K562 (cell line): ENCODE measurements around the gene KCNJ14. TPM values are rescaled to one million over a fixed set of nuclear protein-coding genes. Genes with fewer than 3 reads are reported as not detected.
A peak's percentile ranks its signal among the peaks of the same experiment; 100 is the strongest.

Experiments
- ARHGAP35 ChIP-seq: fragments of 450-650 bp; IDR thresholded peaks from 2 replicates; pipeline ENCODE4 v1.6.1; 2018; ENCODE audit not compliant: partially characterized antibody
- GTF2F1 ChIP-seq: IDR thresholded peaks from 2 replicates; pipeline ENCODE4 v1.6.1; 2011; ENCODE audit warnings: low read depth, low read length, improper control_type of control experiment
- HDAC1 ChIP-seq, 2 experiments: fragments of 450-650 bp; IDR thresholded peaks; 2 replicates each; pipeline ENCODE4 v1.6.1; 2016 to 2017; ENCODE audit warnings: inconsistent platforms in 1 of 2, mild to moderate bottlenecking in 1 of 2, moderate library complexity in 1 of 2
- HOXB6 ChIP-seq: fragments of 250-450 bp; sonication (Bioruptor Pico); IDR thresholded peaks from 2 replicates; pipeline ENCODE4 v1.5.1; 2022; ENCODE audit warnings: mild to moderate bottlenecking, borderline replicate concordance
- IFI16 ChIP-seq: fragments of 250-450 bp; sonication (Bioruptor Pico); IDR thresholded peaks from 2 replicates; pipeline ENCODE4 v2.1.2; 2022; ENCODE audit warnings: mild to moderate bottlenecking, inconsistent platforms
- KDM5B ChIP-seq: fragments of 200-600 bp; sonication (generic); IDR thresholded peaks from 2 replicates; pipeline ENCODE4 v1.6.1; 2012; ENCODE audit warnings: low read depth, mild to moderate bottlenecking, moderate library complexity, low read length, control low read depth, inconsistent platforms; ENCODE audit not compliant: insufficient replicate concordance
- NR4A1 ChIP-seq, 2 experiments: fragments of 250-450 bp in 1 of 2; fragments of 450-650 bp in 1 of 2; sonication (Bioruptor Pico) in 1 of 2; IDR thresholded peaks; 2 replicates each; pipeline versions ENCODE4 v1.4.0 to v1.6.1; 2016 to 2020; ENCODE audit warnings: mild to moderate bottlenecking in 2 of 2, missing compliant biosample characterization in 1 of 2, missing genetic modification characterization in 1 of 2, moderate library complexity in 1 of 2
- PCBP2 ChIP-seq: fragments of 200-400 bp; formaldehyde crosslinking; IDR thresholded peaks from 2 replicates; pipeline ENCODE4 v1.6.1; 2018; ENCODE audit warnings: low read length, low read depth, mild to moderate bottlenecking, moderate library complexity; ENCODE audit not compliant: poor library complexity, severe bottlenecking
- PHF8 ChIP-seq: fragments of 200-600 bp; sonication (generic); IDR thresholded peaks from 2 replicates; pipeline ENCODE4 v1.6.1; 2012; ENCODE audit warnings: mixed run types, mild to moderate bottlenecking, inconsistent platforms, low read length, moderate library complexity, borderline replicate concordance
- RBM14 ChIP-seq: fragments of 200-400 bp; formaldehyde crosslinking; IDR thresholded peaks from 2 replicates; pipeline ENCODE4 v1.6.1; 2018; ENCODE audit warnings: low read depth, mild to moderate bottlenecking, low read length, moderate library complexity, borderline replicate concordance; ENCODE audit not compliant: insufficient read depth
- SMARCA5 ChIP-seq: fragments of 450-650 bp; IDR thresholded peaks from 2 replicates; pipeline ENCODE4 v1.6.1; 2016
- SMARCB1 ChIP-seq: IDR thresholded peaks from 2 replicates; pipeline ENCODE4 v1.6.1; 2011; ENCODE audit warnings: improper control_type of control experiment, low read depth; ENCODE audit not compliant: insufficient read length
- USF2 ChIP-seq: sonication (generic); formaldehyde crosslinking; IDR thresholded peaks from 2 replicates; pipeline ENCODE4 v1.5.0; 2020; ENCODE audit warnings: missing genetic modification reagents
- YY1 ChIP-seq, 3 experiments: IDR thresholded peaks; 2 replicates each; pipeline ENCODE4 v1.6.1; 2011; ENCODE audit warnings: low read length in 2 of 3, mild to moderate bottlenecking in 2 of 3, moderate library complexity in 2 of 3, borderline replicate concordance in 1 of 3, control low read depth in 1 of 3, low read depth in 1 of 3; ENCODE audit not compliant: insufficient read depth in 3 of 3, insufficient replicate concordance in 2 of 3, control insufficient read depth in 1 of 3, insufficient read length in 1 of 3; ENCODE audit errors: extremely low read depth in 1 of 3
- ZKSCAN1 ChIP-seq: fragments of 150-350 bp; IDR thresholded peaks from 2 replicates; pipeline ENCODE4 v1.6.1; 2016; ENCODE audit warnings: low read depth, low read length
- ZNF175 ChIP-seq: fragments of 200-800 bp; sonication (Bioruptor generic); IDR thresholded peaks from 2 replicates; pipeline ENCODE4 v1.6.1; 2016; ENCODE audit warnings: low read depth, mild to moderate bottlenecking, missing genetic modification characterization, missing compliant biosample characterization
- ZNF668 ChIP-seq: fragments of 250-450 bp; sonication (Bioruptor Pico); IDR thresholded peaks from 2 replicates; pipeline ENCODE4 v1.8.0; 2022; ENCODE audit warnings: mild to moderate bottlenecking, inconsistent platforms
- polyA plus RNA-seq, 8 experiments: library from polyadenylated mRNA; depleted of rRNA in 4 of 8; stranded (reverse) in 5 of 8; unstranded in 3 of 8; fragments of >200 nt; fragmentation: Nextera tagmentation in 2 of 8; fragmentation: Illumina TruSeq in 1 of 8; extraction: Ambion mirVana in 2 of 8; extraction: Trizol in 1 of 8; gene quantifications; 2 replicates each; pipeline versions ENCODE4 v1.2.1 to v1.2.3, GENCODE V29; 2011 to 2014; ENCODE audit warnings: inconsistent platforms in 1 of 8, missing spikeins in 1 of 8
- total RNA-seq, 7 experiments: library from RNA; depleted of rRNA in 6 of 7; stranded (reverse); fragments of >200 nt in 6 of 7; fragmentation: Illumina TruSeq in 2 of 7; extraction: Trizol in 2 of 7; gene quantifications; 2 replicates each; pipeline versions ENCODE4 v1.2.1 to v1.2.3, GENCODE V29; 2011 to 2021; ENCODE audit warnings: low replicate concordance in 1 of 7
- TF ChIP-seq, protein P1 (sequence below): sonication (generic); formaldehyde crosslinking; IDR thresholded peaks from 2 replicates; pipeline ENCODE4 v1.8.1; 2023; ENCODE audit warnings: mild to moderate bottlenecking, missing genetic modification reagents
- TF ChIP-seq, protein P2 (sequence below): fragments of 200-800 bp; sonication (Bioruptor generic); IDR thresholded peaks from 2 replicates; pipeline ENCODE4 v1.6.1; 2017; ENCODE audit warnings: missing genetic modification characterization, missing compliant biosample characterization
- TF ChIP-seq, protein P3 (sequence below): fragments of 250-450 bp; sonication (Bioruptor Pico); IDR thresholded peaks from 2 replicates; pipeline ENCODE4 v1.9.0; 2021; ENCODE audit warnings: mild to moderate bottlenecking, inconsistent platforms

KCNJ14 gene
- total and polyA plus RNA-seq, 9 of the 15 experiments (the other 6 are each of a cell fraction or from before 2014, with no cell fraction given): 0.15 to 1.6 (median 0.49) TPM

DNA sequence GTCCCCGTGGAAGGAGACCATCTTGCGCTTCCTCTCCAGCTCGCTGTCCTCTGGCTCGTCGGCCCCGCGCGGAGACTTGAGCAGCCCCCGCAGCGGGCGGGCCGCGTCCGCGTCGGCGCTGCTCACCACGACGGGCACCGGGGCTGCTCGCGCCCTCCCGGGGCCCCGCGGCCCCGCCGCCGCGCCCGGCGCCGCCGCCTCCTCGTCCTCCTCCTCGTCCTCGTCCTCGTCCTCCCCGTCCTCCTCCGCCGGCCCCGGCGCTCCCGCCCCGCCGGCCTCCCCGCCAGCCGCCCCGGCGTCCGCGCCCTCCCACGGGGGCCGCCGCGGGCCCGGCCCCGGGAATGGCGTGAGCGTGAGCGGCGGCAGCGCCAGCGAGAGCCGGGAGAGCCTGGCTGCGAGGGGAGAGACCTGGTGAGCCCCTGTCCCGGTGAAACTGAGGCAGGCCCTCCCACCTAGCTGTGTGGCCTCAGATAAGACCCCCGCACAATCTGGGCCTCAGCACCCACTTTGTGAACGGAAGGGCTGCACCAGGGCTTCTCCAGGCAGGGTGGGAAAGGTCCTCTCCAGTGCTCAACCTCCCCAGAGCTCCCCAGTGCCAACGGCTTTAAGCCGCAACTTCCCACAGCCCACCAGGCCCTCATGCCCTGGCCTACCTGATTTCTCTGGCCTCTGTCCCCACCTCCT is 38.5 kb downstream of the KCNJ14 start (continued):
- TF ChIP-seq, protein P1, sequence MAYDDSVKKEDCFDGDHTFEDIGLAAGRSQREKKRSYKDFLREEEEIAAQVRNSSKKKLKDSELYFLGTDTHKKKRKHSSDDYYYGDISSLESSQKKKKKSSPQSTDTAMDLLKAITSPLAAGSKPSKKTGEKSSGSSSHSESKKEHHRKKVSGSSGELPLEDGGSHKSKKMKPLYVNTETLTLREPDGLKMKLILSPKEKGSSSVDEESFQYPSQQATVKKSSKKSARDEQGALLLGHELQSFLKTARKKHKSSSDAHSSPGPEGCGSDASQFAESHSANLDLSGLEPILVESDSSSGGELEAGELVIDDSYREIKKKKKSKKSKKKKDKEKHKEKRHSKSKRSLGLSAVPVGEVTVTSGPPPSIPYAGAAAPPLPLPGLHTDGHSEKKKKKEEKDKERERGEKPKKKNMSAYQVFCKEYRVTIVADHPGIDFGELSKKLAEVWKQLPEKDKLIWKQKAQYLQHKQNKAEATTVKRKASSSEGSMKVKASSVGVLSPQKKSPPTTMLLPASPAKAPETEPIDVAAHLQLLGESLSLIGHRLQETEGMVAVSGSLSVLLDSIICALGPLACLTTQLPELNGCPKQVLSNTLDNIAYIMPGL: no peak
- TF ChIP-seq, protein P2, sequence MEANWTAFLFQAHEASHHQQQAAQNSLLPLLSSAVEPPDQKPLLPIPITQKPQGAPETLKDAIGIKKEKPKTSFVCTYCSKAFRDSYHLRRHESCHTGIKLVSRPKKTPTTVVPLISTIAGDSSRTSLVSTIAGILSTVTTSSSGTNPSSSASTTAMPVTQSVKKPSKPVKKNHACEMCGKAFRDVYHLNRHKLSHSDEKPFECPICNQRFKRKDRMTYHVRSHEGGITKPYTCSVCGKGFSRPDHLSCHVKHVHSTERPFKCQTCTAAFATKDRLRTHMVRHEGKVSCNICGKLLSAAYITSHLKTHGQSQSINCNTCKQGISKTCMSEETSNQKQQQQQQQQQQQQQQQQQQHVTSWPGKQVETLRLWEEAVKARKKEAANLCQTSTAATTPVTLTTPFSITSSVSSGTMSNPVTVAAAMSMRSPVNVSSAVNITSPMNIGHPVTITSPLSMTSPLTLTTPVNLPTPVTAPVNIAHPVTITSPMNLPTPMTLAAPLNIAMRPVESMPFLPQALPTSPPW (CRISPR knock-in tag): peak; percentile 6; the same call in 1 of the 2 replicates
- TF ChIP-seq, protein P3, sequence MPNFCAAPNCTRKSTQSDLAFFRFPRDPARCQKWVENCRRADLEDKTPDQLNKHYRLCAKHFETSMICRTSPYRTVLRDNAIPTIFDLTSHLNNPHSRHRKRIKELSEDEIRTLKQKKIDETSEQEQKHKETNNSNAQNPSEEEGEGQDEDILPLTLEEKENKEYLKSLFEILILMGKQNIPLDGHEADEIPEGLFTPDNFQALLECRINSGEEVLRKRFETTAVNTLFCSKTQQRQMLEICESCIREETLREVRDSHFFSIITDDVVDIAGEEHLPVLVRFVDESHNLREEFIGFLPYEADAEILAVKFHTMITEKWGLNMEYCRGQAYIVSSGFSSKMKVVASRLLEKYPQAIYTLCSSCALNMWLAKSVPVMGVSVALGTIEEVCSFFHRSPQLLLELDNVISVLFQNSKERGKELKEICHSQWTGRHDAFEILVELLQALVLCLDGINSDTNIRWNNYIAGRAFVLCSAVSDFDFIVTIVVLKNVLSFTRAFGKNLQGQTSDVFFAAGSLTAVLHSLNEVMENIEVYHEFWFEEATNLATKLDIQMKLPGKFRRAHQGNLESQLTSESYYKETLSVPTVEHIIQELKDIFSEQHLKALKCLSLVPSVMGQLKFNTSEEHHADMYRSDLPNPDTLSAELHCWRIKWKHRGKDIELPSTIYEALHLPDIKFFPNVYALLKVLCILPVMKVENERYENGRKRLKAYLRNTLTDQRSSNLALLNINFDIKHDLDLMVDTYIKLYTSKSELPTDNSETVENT (CRISPR knock-in tag): peak; percentile 80
- 0 out of 4 replicates have a peak, but pooled peaks of 1 of the 2 experiments have one; percentile 34 for TF ChIP-seq HDAC1 (IDR thresholded peaks at IDR 0.05)
- TF ChIP-seq PCBP2: no peak
- peak in 1 of 3 experiments; percentile 31 for TF ChIP-seq YY1 (IDR thresholded peaks at IDR 0.05; ENCODE audit: borderline replicate concordance in 1 of 3, control insufficient read depth in 1 of 3, extremely low read depth in 1 of 3, insufficient read depth in 3 of 3, insufficient read length in 1 of 3, insufficient replicate concordance in 2 of 3, low read depth in 1 of 3, low read length in 2 of 3)
- peak; percentile 60; the same call in 1 of the 2 replicates for TF ChIP-seq NR4A1 (CRISPR knock-in tag; IDR thresholded peaks at IDR 0.05)
- TF ChIP-seq NR4A1 (tag; IDR thresholded peaks at IDR 0.05): no peak
- no peak for TF ChIP-seq HOXB6 (CRISPR knock-in tag)
- TF ChIP-seq IFI16 (CRISPR knock-in tag): no peak
- TF ChIP-seq RBM14: no peak
- TF ChIP-seq ARHGAP35: no peak
- TF ChIP-seq SMARCB1: no peak
- no peak for TF ChIP-seq ZNF175 (CRISPR knock-in tag)
- no peak for TF ChIP-seq KDM5B
- TF ChIP-seq ZNF668 (CRISPR knock-in tag): no peak
- TF ChIP-seq SMARCA5: no peak
- no peak; the same call in 1 of the 2 replicates for TF ChIP-seq USF2 (CRISPR knock-in tag)
- peak; percentile 89 for TF ChIP-seq PHF8
- TF ChIP-seq ZKSCAN1: no peak
- no peak for TF ChIP-seq GTF2F1
